Mesenteric fat pad (tissue), 1 donor: Measurements from ENCODE around the gene C2CD4D. TPM values are rescaled to one million over a fixed set of nuclear protein-coding genes. Genes with fewer than 3 reads are reported as not detected.

ENCODE experiments used
- DNase-seq: peaks from one replicate; pipeline ENCODE4 v3.0.0-alpha.2; 2020; ENCODE audit warnings: low spot score
- total RNA-seq: library from RNA; stranded (reverse); fragmentation: NEBNext Ultra II Directional; extraction: Animal tissue kit (Norgen Biotek cat#: 25700); gene quantifications from one replicate; pipeline ENCODE4 v1.2.1, GENCODE V29; 2021
- donor health status: DM: yes; HTN: yes; CAD: no.

C2CD4D gene
- total RNA-seq, 1 donor from 2014 or later, result not detected

DNA sequence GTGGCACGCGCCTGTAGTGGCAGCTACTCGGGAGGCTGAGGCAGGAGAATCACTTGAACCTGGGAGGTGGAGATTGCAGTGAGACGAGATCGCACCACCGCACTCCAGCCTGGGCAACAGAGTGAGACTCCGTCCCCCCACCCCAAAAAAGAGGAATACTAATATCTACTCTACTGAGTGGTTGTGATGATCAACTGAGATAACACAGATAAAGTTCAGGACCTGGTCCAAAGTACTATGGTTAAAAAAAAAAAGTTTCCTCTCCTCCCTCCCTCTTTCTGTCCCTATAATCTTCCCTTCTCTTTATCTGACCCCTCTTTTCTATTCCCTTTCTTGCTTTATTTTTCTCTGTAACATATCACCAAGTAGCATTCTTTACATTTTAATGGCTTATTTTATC lies 4.0 kb downstream of the C2CD4D start:
- no peak for DNase-seq

DNA sequence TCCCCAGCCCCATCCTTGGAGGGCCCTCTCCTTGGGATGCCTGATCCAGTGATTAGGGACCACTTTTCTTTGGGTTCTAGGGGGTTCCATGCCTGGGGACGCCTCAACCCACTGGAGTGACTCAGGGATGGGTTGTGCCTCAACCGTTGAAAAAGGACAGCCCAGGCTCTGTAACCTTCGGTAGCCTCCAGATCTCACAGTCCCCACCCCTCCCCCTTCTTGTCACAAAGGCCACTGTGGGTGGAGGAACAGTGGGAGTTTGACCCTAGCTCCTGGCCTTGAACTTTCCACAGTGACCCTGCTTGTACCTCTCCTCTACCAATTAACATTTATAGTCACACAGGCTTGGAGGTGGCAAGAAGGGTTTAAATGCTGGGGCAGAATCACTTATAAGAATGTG lies 5.4 kb downstream of the C2CD4D start:
- DNase-seq, result no peak

GRCh38 chr1:151833172-151833900 lies 6.3 kb downstream of the C2CD4D start:
- DNase-seq, result no peak

GRCh38 chr1:151832318-151832980 lies 7.2 kb downstream of the C2CD4D start:
- DNase-seq, result no peak

DNA sequence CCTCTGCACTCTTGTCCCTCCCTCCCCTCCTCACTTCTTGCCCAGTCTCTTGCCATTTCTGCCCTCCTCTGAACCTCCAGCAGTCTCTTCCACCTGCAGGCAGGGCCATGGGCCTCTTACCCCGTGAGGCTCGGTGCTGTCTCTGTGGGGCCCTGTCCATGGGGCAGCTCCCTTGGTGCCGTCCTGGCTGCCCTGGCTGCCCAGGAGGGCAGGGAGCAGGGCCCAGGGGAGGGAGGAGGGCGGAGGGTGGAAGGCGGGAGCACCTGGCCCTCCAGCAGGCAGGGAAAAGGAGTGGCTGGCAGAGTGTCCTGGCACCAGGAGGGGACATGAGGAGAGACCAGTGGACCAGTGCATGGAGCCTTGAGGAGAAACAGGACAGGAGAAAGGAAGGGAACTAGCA lies 8.0 kb downstream of the C2CD4D start, which contains the start of gene RORC:
Gene RORC (minus strand): TSS at position 198 of the 400 bp plus-strand sequence. CDS start 38 bp downstream, at position 160.
- DNase-seq, result no peak

DNA sequence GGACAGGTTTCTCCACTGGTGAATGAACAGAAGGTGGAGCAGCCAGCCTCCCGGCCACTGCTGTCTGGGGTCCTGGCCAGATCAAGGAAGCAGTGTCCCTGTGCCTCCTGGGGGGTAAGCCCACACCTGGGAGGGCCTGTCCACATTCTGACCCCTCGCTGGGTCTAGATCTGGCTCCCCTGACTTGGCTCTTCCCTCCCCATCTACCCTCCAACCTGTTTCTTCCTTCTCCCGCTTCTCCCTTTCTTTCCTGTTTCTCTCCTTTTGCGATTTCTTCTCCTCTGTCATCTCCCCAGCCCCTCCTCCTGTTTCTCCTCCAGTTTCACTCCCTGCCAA lies 8.4 kb downstream of the C2CD4D start:
- DNase-seq, result no peak

DNA sequence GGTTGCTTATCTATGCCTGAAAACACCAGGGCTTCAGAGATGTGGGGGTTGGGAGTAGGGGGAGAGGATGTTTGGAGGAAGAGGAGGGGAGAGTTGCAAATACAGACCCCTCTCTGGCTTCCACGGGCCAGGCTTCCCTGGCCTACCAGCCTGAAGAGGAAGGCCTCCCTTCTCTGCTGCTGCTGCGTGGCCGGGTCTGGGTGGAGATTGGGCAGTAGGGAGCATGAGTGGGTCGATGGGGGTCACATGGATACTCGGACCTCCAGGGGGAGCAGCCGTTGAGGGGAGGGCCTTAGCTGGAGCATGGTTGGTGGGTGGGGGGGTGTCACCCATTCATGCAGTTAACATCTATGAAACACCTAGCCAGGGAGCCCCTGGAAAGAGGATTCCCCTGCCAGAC lies 9.6 kb downstream of the C2CD4D start:
- no peak for DNase-seq

DNA sequence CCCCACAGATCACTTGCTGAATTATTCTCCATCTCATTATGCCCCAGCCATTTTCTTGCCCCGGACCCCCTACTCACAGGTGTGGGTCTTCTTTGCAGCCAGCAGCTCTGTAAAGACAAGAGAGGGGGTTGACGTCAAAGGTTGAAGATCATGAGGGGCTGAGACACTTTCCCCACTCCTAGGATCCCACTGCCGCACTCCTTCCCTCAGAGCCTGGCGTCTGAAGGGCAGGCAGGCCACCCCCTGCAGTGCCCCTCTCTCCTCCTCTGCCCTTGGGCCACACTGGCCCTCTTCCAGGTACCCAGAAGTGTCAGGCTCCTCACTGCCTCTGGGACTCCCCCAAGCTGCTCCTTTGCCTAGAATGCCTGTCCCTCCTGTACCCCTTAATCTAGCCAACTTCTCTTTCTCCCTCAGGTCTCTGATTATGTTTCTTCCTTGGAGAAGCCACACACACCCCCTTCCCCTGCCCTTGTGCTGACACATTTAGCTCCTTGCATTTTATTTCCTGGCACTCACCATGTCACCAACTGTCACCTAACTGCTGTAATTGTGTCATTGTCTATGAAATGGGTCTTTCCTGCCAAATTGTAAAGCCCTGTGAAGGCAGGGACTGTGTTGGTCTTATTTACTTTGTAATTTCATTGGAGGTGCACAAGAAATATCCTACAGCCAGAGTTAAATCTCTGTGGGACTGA lies 10.1 kb downstream of the C2CD4D start:
- DNase-seq, result no peak

DNA sequence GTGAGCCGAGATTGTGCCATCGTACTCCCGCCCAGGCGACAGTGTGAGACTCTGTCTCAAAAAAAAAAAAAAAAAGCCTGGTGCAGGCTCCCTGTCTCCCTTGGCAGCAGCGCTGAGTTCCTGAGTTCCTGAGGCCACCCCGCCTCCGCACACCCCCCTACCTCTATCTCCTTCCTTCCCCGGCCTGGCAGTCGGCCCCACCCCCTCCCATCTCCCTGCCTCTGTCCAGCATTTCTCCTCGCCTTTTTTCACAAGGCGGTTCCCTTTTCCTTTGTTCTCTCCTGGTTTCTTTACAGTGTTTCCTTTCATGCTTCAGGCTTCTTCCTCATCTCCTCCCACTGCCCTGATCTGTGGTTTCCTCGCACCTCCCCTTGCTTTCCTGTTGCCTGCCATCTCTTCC lies 10.7 kb downstream of the C2CD4D start:
- no peak for DNase-seq

DNA sequence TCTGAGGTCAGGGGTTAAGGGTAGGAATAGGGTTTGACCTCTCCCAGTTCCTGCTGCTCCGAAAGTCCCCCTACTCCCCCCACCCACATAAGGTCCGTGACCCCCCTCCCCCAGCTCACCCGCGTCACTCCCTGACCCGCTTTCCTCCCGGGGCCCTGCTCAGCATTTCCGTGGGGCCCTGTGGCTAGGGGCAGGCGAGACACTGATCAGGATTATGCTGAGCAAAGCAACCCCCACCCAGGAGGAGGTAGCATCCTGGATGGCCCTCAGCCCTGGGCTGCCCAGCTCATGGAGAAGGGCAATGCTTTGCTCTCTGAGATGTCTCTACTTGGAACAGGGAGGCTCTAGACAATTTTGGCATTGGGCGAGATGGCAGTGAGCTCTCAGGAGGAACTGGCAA lies 11.8 kb downstream of the C2CD4D start:
- DNase-seq, result no peak

DNA sequence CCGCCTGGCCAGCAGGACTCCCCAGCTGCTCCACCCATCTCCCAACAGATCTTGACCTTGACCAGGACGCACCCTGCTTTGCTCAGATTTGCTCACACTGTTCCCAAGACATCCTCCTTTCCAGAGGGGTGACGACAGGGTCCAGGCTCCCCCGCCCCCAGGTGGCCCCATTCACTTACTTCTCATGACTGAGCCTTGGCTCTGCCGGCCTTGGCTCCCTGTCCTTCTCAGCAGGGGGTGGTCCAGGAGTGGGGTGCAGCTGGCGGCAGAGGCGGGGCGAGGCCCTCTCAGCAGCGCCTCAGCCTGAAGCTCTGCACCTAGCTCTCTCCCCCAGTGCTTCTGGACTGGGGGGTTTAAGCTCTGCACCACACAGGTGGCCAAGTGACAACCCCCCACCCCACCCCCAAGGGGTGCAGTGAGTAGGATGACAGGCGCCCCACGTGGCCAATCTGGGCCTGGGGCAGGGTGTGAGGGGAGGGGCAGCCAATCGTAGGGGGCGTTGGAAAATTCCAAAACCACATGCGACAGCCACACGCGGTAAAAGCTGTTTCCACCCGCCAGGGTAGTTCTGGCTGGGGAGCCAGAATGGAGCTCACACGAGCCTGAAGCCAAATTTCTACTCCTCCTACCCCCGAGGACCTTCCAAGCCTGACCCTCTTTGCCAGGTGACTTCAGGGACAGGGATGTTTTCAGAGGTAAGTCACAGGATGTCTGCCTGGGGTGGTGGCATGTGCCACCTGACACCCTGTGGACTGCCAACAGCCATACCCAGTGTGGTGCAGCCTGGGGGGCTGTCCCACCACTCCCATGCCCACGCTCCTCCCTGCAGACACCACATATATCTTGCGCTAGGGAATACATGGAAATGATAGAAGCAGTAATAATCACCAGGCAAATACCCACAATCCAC lies 13.6 kb downstream of the C2CD4D start:
- DNase-seq, result no peak

DNA sequence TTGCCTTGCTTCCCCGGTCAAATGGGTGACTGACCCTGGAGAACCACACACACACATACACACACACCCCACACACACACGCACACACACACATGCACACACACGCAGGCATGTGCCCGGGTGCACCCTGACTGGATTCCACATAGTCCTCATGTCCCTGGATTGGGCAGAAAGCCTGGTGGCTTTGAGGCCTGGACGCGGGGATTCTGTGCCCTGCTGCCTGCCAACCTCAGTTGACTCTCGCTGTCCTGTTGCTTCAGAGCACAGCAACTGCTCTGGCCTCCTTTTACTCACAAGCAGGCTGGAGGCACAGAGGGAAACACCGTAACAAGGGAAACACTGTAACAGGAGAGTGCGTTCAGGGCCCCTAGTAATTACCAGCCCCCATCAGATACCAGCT lies 14.4 kb downstream of the C2CD4D start:
- no peak for DNase-seq

DNA sequence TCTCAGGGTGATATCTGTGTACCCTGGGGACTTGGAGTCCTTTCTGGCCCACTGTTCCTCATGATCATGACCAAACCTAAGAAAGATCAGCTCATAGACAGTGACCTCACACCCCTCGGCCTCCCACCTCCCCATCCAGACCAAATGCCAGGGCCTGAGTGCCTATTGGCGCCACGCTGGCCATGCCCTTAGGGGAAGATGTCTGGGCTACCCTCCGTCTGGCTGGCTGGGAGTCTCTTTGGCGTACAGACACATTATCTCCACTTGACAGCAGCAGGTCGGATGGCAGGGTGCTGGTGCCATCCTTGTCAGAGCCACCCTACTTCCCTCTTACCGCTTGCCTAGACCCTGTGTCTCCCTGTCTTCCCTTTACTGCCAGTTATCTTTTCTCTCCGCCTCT lies 16.4 kb downstream of the C2CD4D start:
- DNase-seq, result no peak

DNA sequence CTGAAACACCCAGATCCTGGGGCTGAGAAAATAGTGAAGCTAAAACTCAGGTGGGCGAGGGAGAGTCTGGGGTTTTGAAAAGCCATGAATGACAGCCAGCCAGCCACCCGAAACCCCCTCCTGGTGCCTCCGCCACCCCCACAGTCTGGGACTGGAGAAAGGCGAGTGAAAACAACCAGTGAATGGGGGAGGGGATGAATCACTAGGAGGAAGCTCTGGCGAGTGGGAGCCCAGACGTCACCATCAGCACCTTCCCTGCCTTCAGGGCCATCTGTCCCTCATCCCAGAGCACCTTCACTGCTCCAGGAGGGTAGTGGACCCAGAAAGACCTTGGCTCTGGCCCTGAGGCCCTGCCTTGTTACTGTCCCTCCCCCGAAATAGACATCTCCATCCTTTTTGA lies 17.2 kb downstream of the C2CD4D start:
- DNase-seq, result no peak

DNA sequence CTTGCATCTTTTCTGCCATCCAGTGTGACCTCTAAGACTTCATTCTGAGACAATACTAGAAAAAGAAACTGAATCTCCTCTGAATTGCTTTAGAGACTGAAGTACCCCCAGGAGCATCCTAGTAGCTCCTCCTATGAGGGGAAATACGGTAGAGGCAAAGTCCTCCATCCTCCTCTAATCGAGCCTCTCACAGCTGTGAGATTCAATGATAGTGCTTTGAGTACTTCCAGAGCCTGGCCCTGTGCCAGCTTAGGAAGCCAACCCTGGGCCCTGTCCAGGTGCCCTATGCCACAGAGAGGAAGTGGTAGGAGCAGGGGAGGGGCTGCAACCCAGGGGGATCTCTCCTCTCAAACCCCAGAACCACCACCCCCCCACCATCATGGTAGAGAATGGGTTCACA lies 18.7 kb downstream of the C2CD4D start:
- no peak for DNase-seq

GRCh38 chr1:151819976-151820623 lies 19.5 kb downstream of the C2CD4D start:
- no peak for DNase-seq

GRCh38 chr1:151819227-151819835 lies 20.3 kb downstream of the C2CD4D start:
- no peak for DNase-seq

DNA sequence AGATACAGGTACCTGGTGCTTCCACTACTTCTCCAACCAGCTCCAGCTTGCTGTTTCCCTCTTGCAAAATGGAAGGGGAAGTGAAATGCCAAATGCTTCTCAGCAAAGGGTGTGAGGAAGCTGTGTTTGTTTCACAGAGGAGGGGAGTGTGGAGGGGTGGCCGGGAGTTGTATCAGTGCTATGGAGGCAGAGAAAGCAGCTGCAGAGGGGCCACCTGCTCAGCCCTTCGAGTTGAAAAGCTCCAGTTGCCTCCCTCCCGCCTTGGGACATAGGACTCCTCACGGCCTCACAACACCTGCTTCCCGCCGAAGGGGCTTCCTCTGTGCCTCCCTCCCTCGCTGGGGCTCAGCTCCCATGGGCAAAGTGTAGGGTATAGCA lies 22.3 kb downstream of the C2CD4D start:
- DNase-seq, result no peak

DNA sequence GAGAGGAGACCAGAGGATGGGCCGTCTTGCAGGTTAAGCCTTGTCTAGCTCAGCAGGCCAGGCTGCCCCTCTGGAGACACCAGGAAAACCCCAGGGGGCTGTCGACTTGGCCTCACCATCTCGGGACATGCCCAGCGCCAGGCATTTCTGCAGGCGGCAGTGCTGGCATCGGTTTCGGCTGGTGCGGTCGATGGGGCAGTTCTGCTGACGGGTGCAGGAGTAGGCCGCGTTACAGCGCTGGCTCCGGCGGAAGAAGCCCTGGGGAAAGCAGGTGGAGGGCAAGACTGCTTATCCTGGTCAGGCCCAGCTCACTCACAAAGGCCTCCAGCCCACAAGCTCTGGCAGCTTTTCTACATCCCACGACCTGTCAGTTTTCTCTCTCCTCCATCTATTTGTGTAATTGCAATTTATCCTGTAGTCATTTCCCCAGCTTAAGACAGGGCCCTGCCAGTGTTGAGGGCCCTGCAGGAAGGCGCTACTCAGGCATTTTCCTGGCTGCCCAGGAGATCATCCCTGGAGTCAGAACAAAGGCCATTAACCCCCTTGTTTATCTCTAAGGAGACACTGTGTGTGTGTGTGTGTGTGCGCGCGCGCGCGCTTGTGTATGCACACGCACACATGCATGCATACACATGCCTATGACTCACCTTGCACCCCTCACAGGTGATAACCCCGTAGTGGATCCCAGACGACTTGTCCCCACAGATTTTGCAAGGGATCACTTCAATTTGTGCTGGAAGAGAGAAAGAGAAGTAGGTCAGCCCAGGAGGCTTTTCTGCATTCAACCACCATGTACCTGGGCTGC lies 22.9 kb downstream of the C2CD4D start:
- no peak for DNase-seq
